HCT116 (cell line): ENCODE measurements around the gene LAMP1. TPM values are rescaled to one million over a fixed set of nuclear protein-coding genes. Genes with fewer than 3 reads are reported as not detected.

Experiments
- ATAC-seq: fragments of 200-7000 bp; cut with Tn5 transposase; 2 replicates; pipeline ENCODE4 v1.9.1; 2020; ENCODE audit warnings: mild to moderate bottlenecking, moderate library complexity
- BruUV-seq: library from RNA; stranded (reverse); fragments of 400-500 nt; replicated peaks from 2 replicates; lab custom pipeline; 2021; lab: Mats Ljungman, UMichigan
- CTCF ChIA-PET: fragments of 300-600 bp; sonication (Branson Sonifier 250); formaldehyde crosslinking; loops from one replicate; lab custom pipeline; 2021; ENCODE audit warnings: antibody characterized with exemption; lab: Charles Lee
- POLR2A ChIA-PET: fragments of 300-600, 350-600 bp; sonication (Branson Sonifier 250); formaldehyde crosslinking; loops from one replicate; lab custom pipeline; 2021; ENCODE audit warnings: antibody characterized with exemption; lab: Charles Lee
- RAD21 ChIA-PET, 2 experiments: fragments of 300-600 bp; sonication (Branson Sonifier 250); formaldehyde crosslinking; loops; one replicate each; lab custom pipeline; 2023; ENCODE audit warnings: low total read pairs in 2 of 2; ENCODE audit not compliant: uncharacterized antibody in 2 of 2, unreplicated experiment in 2 of 2, low non-redundant PET in 1 of 2; lab: Charles Lee
- DNase-seq: peaks from one replicate; pipeline ENCODE4 v3.0.0-alpha.2; 2010; ENCODE audit warnings: low read depth, low spot score
- H2AFZ ChIP-seq: fragments of 200-600 bp; shearing (Covaris generic), sonication (generic); 2 replicates; pipeline ENCODE4 v1.6.1; 2017; ENCODE audit warnings: low read depth, mixed run types, mixed read lengths, antibody characterized with exemption, low read length; ENCODE audit not compliant: poor library complexity, severe bottlenecking
- H3K27ac ChIP-seq: 2 replicates; pipeline ENCODE4 v1.5.1; 2012; ENCODE audit warnings: low read depth, low read length
- H3K27me3 ChIP-seq: fragments of 200-600 bp; sonication (generic); 2 replicates; pipeline ENCODE4 v1.6.1; 2016; ENCODE audit warnings: mixed run types, low read length, mixed read lengths; ENCODE audit not compliant: insufficient read depth
- H3K36me3 ChIP-seq, 2 experiments: fragments of 200-500 bp in 1 of 2; fragments of 200-600 bp in 1 of 2; sonication (Bioruptor generic) in 1 of 2; sonication (generic) in 1 of 2; 2 replicates each; pipeline versions ENCODE4 v1.5.1 to v1.6.1; 2014 to 2016; ENCODE audit warnings: low read length in 2 of 2, inconsistent platforms in 1 of 2, mixed read lengths in 1 of 2, mixed run types in 1 of 2; ENCODE audit not compliant: insufficient read depth in 2 of 2, control insufficient read depth in 1 of 2
- H3K4me1 ChIP-seq, 2 experiments: fragments of 200-600 bp in 1 of 2; sonication (generic) in 1 of 2; 2 replicates each; pipeline versions ENCODE4 v1.5.1 to v1.6.1; 2012 to 2017; ENCODE audit warnings: low read length in 2 of 2, inconsistent platforms in 1 of 2, mild to moderate bottlenecking in 1 of 2, mixed read lengths in 1 of 2, mixed run types in 1 of 2, moderate library complexity in 1 of 2; ENCODE audit not compliant: insufficient read depth in 2 of 2, control insufficient read depth in 1 of 2
- H3K4me2 ChIP-seq: fragments of 200-600 bp; sonication (generic); 2 replicates; pipeline ENCODE4 v1.6.1; 2017; ENCODE audit warnings: mixed run types, low read length, mixed read lengths
- H3K4me3 ChIP-seq, 2 experiments: fragments of 200-600 bp in 1 of 2; sonication (generic) in 1 of 2; replicated peaks in 1 of 2; 2 replicates each; pipeline ENCODE4 v1.5.1; 2011 to 2016; ENCODE audit warnings: low read length in 2 of 2, control low read depth in 1 of 2, low read depth in 1 of 2, mild to moderate bottlenecking in 1 of 2, mixed read lengths in 1 of 2, mixed run types in 1 of 2
- H3K79me2 ChIP-seq: fragments of 200-600 bp; sonication (generic); 2 replicates; pipeline ENCODE4 v1.6.1; 2017; ENCODE audit warnings: mild to moderate bottlenecking, mixed run types, low read length, moderate library complexity, mixed read lengths; ENCODE audit not compliant: insufficient read depth
- H3K9ac ChIP-seq: fragments of 200-600 bp; sonication (generic); 2 replicates; pipeline ENCODE4 v1.6.1; 2016; ENCODE audit warnings: low read length, mixed read lengths
- H3K9me2 ChIP-seq: fragments of 200-600 bp; sonication (generic), shearing (Covaris generic); 2 replicates; pipeline ENCODE4 v1.6.1; 2017; ENCODE audit warnings: mixed run types, mild to moderate bottlenecking, moderate library complexity; ENCODE audit not compliant: insufficient read depth
- H3K9me3 ChIP-seq, 2 experiments: fragments of 200-500 bp in 1 of 2; fragments of 200-600 bp in 1 of 2; sonication (Bioruptor generic) in 1 of 2; sonication (generic) in 1 of 2; 2 replicates each; pipeline ENCODE4 v1.6.1; 2014 to 2017; ENCODE audit warnings: low read length in 2 of 2, mixed read lengths in 2 of 2, inconsistent platforms in 1 of 2, low read depth in 1 of 2, mild to moderate bottlenecking in 1 of 2, mixed run types in 1 of 2, moderate library complexity in 1 of 2; ENCODE audit not compliant: control insufficient read depth in 1 of 2, insufficient read depth in 1 of 2
- H4K20me1 ChIP-seq: fragments of 200-600 bp; sonication (generic), shearing (Covaris generic); 2 replicates; pipeline ENCODE4 v1.6.1; 2017; ENCODE audit warnings: mixed run types, mild to moderate bottlenecking, moderate library complexity; ENCODE audit not compliant: insufficient read depth
- ATF3 ChIP-seq: IDR thresholded peaks from 2 replicates; pipeline ENCODE4 v1.6.1; 2012
- FOSL1 ChIP-seq: IDR thresholded peaks from 2 replicates; pipeline ENCODE4 v1.6.1; 2012; ENCODE audit warnings: low read depth
- MAX ChIP-seq: IDR thresholded peaks from 2 replicates; pipeline ENCODE4 v1.6.1; 2012
- POLR2A ChIP-seq: IDR thresholded peaks from 2 replicates; pipeline ENCODE4 v1.7.0; 2011; ENCODE audit warnings: borderline replicate concordance; ENCODE audit not compliant: insufficient read depth, insufficient read length; ENCODE audit errors: extremely low read depth
- SIN3A ChIP-seq: IDR thresholded peaks from 2 replicates; pipeline ENCODE4 v1.6.1; 2012; ENCODE audit warnings: low read depth
- SP1 ChIP-seq: IDR thresholded peaks from 2 replicates; pipeline ENCODE4 v1.6.1; 2012; ENCODE audit warnings: low read depth
- ZBTB33 ChIP-seq: IDR thresholded peaks from 2 replicates; pipeline ENCODE4 v1.6.1; 2011; ENCODE audit warnings: mild to moderate bottlenecking, low read length, moderate library complexity; ENCODE audit not compliant: insufficient replicate concordance; ENCODE audit errors: extremely low read depth
- ZFX ChIP-seq: fragments of 450-650 bp; IDR thresholded peaks from 2 replicates; pipeline ENCODE4 v1.6.1; 2017
- intact Hi-C: fragments of 100-400 bp; cut with micrococcal nuclease; formaldehyde crosslinking; loops from 2 replicates; pipeline ENCODE4 v1.10.0; 2022
- total RNA-seq: library from RNA; stranded (reverse); gene quantifications from one replicate; pipeline ENCODE4 v1.2.1, GENCODE V29; 2021; ENCODE audit not compliant: unreplicated experiment

Gene LAMP1
- total RNA-seq, 1 experiment from 2014 or later: 158 TPM

- H3K27ac ChIP-seq: no peak overlapping the region
- H3K4me1 ChIP-seq: peaks cover 0 to 8% of the 10 kb centered on the region in 2 experiments; a peak in 1 of 4 replicates
- no peaks in the 10 kb centered on the region for H3K9me2 ChIP-seq
- intact Hi-C loops: no loop called here
- ChIA-PET POLR2A (no interaction called here), RAD21 (no interaction called here), CTCF (no interaction called here)
- H3K4me3 ChIP-seq: no peak overlapping the region
- H2AFZ ChIP-seq: no peak overlapping the region
- DNase-seq: no peak
- TF ChIP-seq ZBTB33 (no peak), SIN3A (no peak), POLR2A (no peak), SP1 (no peak), ATF3 (no peak)
- H3K9me3 ChIP-seq: no peaks in the 10 kb centered on the region
- H3K36me3 ChIP-seq: peaks cover 0 to 5% of the 10 kb centered on the region in 2 experiments; a peak in 1 of 4 replicates
- H3K4me2 ChIP-seq: no peak overlapping the region
- no peaks in the 10 kb centered on the region for H3K79me2 ChIP-seq
- no peak for ATAC-seq
- H3K27me3 ChIP-seq: no peaks in the 10 kb centered on the region
- no TSS peak for BruUV-seq
- no peaks in the 10 kb centered on the region for H4K20me1 ChIP-seq
- H3K9ac ChIP-seq: no peak overlapping the region
Measured at GRCh38 chr13:113337976-113338375, 40.9 kb downstream of the LAMP1 start.

GRCh38 chr13:113338451-113338850 is 41.4 kb downstream of the LAMP1 start:
- no peak for TF ChIP-seq FOSL1
- TF ChIP-seq MAX: no peak
- TF ChIP-seq ZFX: no peak
- no peak for TF ChIP-seq ZBTB33

More at GRCh38 chr13:113338451-113338850, 41.4 kb downstream of the LAMP1 start:
- peaks cover 0 to 7% of the 10 kb centered on the region in 2 experiments; a peak in 1 of 4 replicates for H3K36me3 ChIP-seq
- H3K9me2 ChIP-seq: no peaks in the 10 kb centered on the region
- no peak overlapping the region for H3K4me2 ChIP-seq
- no peak for ATAC-seq
- H3K27me3 ChIP-seq: no peaks in the 10 kb centered on the region
- no peaks in the 10 kb centered on the region for H3K79me2 ChIP-seq
- no TSS peak for BruUV-seq
- DNase-seq: no peak
- no peak overlapping the region for H3K27ac ChIP-seq
- H3K9me3 ChIP-seq: no peaks in the 10 kb centered on the region
- CTCF ChIA-PET: no interaction called here
- H3K4me3 ChIP-seq: no peak overlapping the region
- POLR2A ChIA-PET: interaction anchor here (0.6 kb wide), 1 partner anchor 672 kb away, joined by 3 read pairs; no protein-coding TSS in a partner anchor
- no peak overlapping the region for H2AFZ ChIP-seq
- H4K20me1 ChIP-seq: no peaks in the 10 kb centered on the region
- intact Hi-C loops: no loop called here
- RAD21 ChIA-PET: no interaction called here
- H3K9ac ChIP-seq: no peak overlapping the region
- H3K4me1 ChIP-seq: peaks cover 0 to 8% of the 10 kb centered on the region in 2 experiments; a peak in 1 of 4 replicates
